H1 (cell line): Measurements from ENCODE around the gene TAS1R1. TPM values are rescaled to one million over a fixed set of nuclear protein-coding genes. Genes with fewer than 3 reads are reported as not detected.

Source experiments
- CHD2 ChIP-seq: IDR thresholded peaks from 2 replicates; pipeline ENCODE4 v1.6.1; 2012; ENCODE audit warnings: low read length, improper control_type of control experiment
- CREB1 ChIP-seq: IDR thresholded peaks from 2 replicates; pipeline ENCODE4 v1.6.1; 2012; ENCODE audit warnings: inconsistent platforms
- JUN ChIP-seq: IDR thresholded peaks from 2 replicates; pipeline ENCODE4 v1.6.1; 2011; ENCODE audit warnings: low read depth, mild to moderate bottlenecking, improper control_type of control experiment, low read length
- SP1 ChIP-seq: IDR thresholded peaks from 2 replicates; pipeline ENCODE4 v1.6.1; 2011; ENCODE audit warnings: low read depth, low read length
- SP2 ChIP-seq: IDR thresholded peaks from 2 replicates; pipeline ENCODE4 v1.6.1; 2012; ENCODE audit warnings: mild to moderate bottlenecking, low read length, inconsistent platforms
- polyA plus RNA-seq, 7 experiments: library from polyadenylated mRNA; depleted of rRNA in 3 of 7; stranded (reverse) in 5 of 7; unstranded in 2 of 7; fragments of >200 nt in 5 of 7; fragments of 200-250 nt in 2 of 7; gene quantifications; 1 replicate in 5 of 7; 2 replicates in 1 of 7; 4 replicates in 1 of 7; pipeline versions ENCODE4 v1.2.1 to v1.2.3, GENCODE V29; 2011 to 2013; ENCODE audit warnings: missing spikeins in 2 of 7, mixed read lengths in 2 of 7
- total RNA-seq: library from RNA; stranded (reverse); fragmentation: NEBNext Ultra II Directional; extraction: Animal tissue kit (Norgen Biotek cat#: 25700); gene quantifications from 2 replicates; pipeline ENCODE4 v1.2.1, GENCODE V29; 2021
- TF ChIP-seq, protein P1 (sequence below): IDR thresholded peaks from 2 replicates; pipeline ENCODE4 v1.6.1; 2012; ENCODE audit warnings: low read length, inconsistent platforms

Gene TAS1R1
- total and polyA plus RNA-seq, 2 of the 8 experiments (the other 6 are each of a cell fraction or from before 2014, with no cell fraction given), result 0.26 TPM; not detected in 1

DNA sequence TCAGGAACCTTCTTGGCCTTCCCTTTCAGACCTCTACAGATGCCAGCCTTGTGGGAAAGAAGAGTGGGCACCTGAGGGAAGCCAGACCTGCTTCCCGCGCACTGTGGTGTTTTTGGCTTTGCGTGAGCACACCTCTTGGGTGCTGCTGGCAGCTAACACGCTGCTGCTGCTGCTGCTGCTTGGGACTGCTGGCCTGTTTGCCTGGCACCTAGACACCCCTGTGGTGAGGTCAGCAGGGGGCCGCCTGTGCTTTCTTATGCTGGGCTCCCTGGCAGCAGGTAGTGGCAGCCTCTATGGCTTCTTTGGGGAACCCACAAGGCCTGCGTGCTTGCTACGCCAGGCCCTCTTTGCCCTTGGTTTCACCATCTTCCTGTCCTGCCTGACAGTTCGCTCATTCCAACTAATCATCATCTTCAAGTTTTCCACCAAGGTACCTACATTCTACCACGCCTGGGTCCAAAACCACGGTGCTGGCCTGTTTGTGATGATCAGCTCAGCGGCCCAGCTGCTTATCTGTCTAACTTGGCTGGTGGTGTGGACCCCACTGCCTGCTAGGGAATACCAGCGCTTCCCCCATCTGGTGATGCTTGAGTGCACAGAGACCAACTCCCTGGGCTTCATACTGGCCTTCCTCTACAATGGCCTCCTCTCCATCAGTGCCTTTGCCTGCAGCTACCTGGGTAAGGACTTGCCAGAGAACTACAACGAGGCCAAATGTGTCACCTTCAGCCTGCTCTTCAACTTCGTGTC lies 23.7 kb downstream of the TAS1R1 start (continued):
- no peak for TF ChIP-seq SP1
- TF ChIP-seq CHD2, result no peak
- TF ChIP-seq SP2, result no peak
- TF ChIP-seq JUN, result no peak
- no peak for TF ChIP-seq CREB1
- TF ChIP-seq, protein P1, sequence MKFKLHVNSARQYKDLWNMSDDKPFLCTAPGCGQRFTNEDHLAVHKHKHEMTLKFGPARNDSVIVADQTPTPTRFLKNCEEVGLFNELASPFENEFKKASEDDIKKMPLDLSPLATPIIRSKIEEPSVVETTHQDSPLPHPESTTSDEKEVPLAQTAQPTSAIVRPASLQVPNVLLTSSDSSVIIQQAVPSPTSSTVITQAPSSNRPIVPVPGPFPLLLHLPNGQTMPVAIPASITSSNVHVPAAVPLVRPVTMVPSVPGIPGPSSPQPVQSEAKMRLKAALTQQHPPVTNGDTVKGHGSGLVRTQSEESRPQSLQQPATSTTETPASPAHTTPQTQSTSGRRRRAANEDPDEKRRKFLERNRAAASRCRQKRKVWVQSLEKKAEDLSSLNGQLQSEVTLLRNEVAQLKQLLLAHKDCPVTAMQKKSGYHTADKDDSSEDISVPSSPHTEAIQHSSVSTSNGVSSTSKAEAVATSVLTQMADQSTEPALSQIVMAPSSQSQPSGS, result no peak
